GM23338 (cell line): ENCODE data around the gene CACNA2D3.

Experiments
- CREB1 ChIP-seq: fragments of 250-450 bp; sonication (Bioruptor Pico); IDR thresholded peaks from 2 replicates; pipeline ENCODE4 v1.5.0; 2020; ENCODE audit warnings: low read depth, mild to moderate bottlenecking, moderate library complexity
- EZH2 ChIP-seq: fragments of 200-600 bp; sonication (generic); IDR thresholded peaks from one replicate; pipeline ENCODE4 v1.8.0; 2017; ENCODE audit warnings: antibody characterized with exemption, mild to moderate bottlenecking, low read depth; ENCODE audit not compliant: unreplicated experiment
- EZH2phosphoT487 ChIP-seq: fragments of 200-600 bp; sonication (generic); IDR thresholded peaks from one replicate; pipeline ENCODE4 v1.8.1; 2018; ENCODE audit warnings: antibody characterized with exemption; ENCODE audit not compliant: unreplicated experiment
- JUNB ChIP-seq: IDR thresholded peaks from one replicate; pipeline ENCODE4 v1.6.1; 2016; ENCODE audit warnings: antibody characterized with exemption; ENCODE audit not compliant: unreplicated experiment
- POLR2AphosphoS5 ChIP-seq: IDR thresholded peaks from 2 replicates; pipeline ENCODE4 v1.6.1; 2016; ENCODE audit warnings: antibody characterized with exemption, low read depth
- REST ChIP-seq: IDR thresholded peaks from one replicate; pipeline ENCODE4 v1.6.1; 2018; ENCODE audit warnings: antibody characterized with exemption; ENCODE audit not compliant: unreplicated experiment
- STAT1 ChIP-seq: IDR thresholded peaks from one replicate; pipeline ENCODE4 v1.6.1; 2016; ENCODE audit warnings: antibody characterized with exemption; ENCODE audit not compliant: unreplicated experiment
- TF ChIP-seq, protein P1 (sequence below), 2 experiments: fragments of 200-600 bp in 1 of 2; sonication (generic) in 1 of 2; conservative IDR thresholded peaks; 2 replicates each; pipeline versions ENCODE4 v1.5.1 to v1.6.1; 2016 to 2017; ENCODE audit warnings: antibody characterized with exemption in 2 of 2, low read depth in 2 of 2, mild to moderate bottlenecking in 2 of 2, moderate library complexity in 1 of 2
- TF ChIP-seq, protein P2 (sequence below): IDR thresholded peaks from 2 replicates; pipeline ENCODE4 v1.6.1; 2016; ENCODE audit warnings: antibody characterized with exemption

- TF ChIP-seq, protein P1, sequence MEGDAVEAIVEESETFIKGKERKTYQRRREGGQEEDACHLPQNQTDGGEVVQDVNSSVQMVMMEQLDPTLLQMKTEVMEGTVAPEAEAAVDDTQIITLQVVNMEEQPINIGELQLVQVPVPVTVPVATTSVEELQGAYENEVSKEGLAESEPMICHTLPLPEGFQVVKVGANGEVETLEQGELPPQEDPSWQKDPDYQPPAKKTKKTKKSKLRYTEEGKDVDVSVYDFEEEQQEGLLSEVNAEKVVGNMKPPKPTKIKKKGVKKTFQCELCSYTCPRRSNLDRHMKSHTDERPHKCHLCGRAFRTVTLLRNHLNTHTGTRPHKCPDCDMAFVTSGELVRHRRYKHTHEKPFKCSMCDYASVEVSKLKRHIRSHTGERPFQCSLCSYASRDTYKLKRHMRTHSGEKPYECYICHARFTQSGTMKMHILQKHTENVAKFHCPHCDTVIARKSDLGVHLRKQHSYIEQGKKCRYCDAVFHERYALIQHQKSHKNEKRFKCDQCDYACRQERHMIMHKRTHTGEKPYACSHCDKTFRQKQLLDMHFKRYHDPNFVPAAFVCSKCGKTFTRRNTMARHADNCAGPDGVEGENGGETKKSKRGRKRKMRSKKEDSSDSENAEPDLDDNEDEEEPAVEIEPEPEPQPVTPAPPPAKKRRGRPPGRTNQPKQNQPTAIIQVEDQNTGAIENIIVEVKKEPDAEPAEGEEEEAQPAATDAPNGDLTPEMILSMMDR (conservative IDR thresholded peaks at IDR 0.05; ENCODE audit: low read depth in 2 of 2) = no peak
- TF ChIP-seq POLR2AphosphoS5 (no peak), EZH2 (no peak), EZH2phosphoT487 (no peak), STAT1 (no peak), REST (no peak), JUNB (no peak), CREB1 (no peak)
- TF ChIP-seq, protein P2, sequence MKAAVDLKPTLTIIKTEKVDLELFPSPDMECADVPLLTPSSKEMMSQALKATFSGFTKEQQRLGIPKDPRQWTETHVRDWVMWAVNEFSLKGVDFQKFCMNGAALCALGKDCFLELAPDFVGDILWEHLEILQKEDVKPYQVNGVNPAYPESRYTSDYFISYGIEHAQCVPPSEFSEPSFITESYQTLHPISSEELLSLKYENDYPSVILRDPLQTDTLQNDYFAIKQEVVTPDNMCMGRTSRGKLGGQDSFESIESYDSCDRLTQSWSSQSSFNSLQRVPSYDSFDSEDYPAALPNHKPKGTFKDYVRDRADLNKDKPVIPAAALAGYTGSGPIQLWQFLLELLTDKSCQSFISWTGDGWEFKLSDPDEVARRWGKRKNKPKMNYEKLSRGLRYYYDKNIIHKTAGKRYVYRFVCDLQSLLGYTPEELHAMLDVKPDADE = no peak
These were observed 15.0 kb downstream of the CACNA2D3 start for GRCh38 chr3:54137311-54137710.
